Panc1 (cell line): ENCODE measurements around the gene GGN. TPM values are rescaled to one million over a fixed set of nuclear protein-coding genes. Genes with fewer than 3 reads are reported as not detected.

Experiments used
- ATAC-seq: fragments of 200-7000 bp; cut with Tn5 transposase; 2 replicates; pipeline ENCODE4 v1.9.1; 2020; ENCODE audit warnings: mild to moderate bottlenecking, moderate library complexity
- BruUV-seq: library from RNA; stranded (reverse); fragments of 400-500 nt; replicated peaks from 2 replicates; lab custom pipeline; 2021; lab: Mats Ljungman, UMichigan
- CTCF ChIA-PET: fragments of 300-600 bp; sonication (Branson Sonifier 250); formaldehyde crosslinking; loops from one replicate; lab custom pipeline; 2022; ENCODE audit warnings: antibody characterized with exemption; lab: Charles Lee
- POLR2A ChIA-PET: fragments of 300-600 bp; sonication (Branson Sonifier 250); formaldehyde crosslinking; loops from one replicate; lab custom pipeline; 2022; ENCODE audit warnings: antibody characterized with exemption; lab: Charles Lee
- DNase-seq: peaks from one replicate; pipeline ENCODE4 v3.0.0-alpha.2; 2010; ENCODE audit warnings: low read depth, low spot score
- H3K27ac ChIP-seq: 2 replicates; pipeline ENCODE4 v1.5.1; 2011; ENCODE audit warnings: mild to moderate bottlenecking, low read length, inconsistent platforms
- H3K27me3 ChIP-seq: fragments of 200-500 bp; sonication (Bioruptor generic); 2 replicates; pipeline ENCODE4 v1.6.0; 2014; ENCODE audit warnings: low read length, inconsistent platforms; ENCODE audit not compliant: control insufficient read depth, insufficient read depth
- H3K36me3 ChIP-seq: fragments of 200-500 bp; sonication (Bioruptor generic); 2 replicates; pipeline ENCODE4 v1.5.1; 2014; ENCODE audit warnings: inconsistent platforms, mild to moderate bottlenecking, low read length, moderate library complexity; ENCODE audit not compliant: control insufficient read depth, insufficient read depth
- H3K4me1 ChIP-seq: 2 replicates; pipeline ENCODE4 v1.5.1; 2011; ENCODE audit warnings: inconsistent platforms, mild to moderate bottlenecking, low read length, moderate library complexity; ENCODE audit not compliant: control insufficient read depth, insufficient read depth
- H3K4me3 ChIP-seq, 2 experiments: 2 replicates each; pipeline ENCODE4 v1.5.1; 2011 to 2012; ENCODE audit warnings: low read depth in 2 of 2, low read length in 2 of 2, mild to moderate bottlenecking in 2 of 2, inconsistent platforms in 1 of 2, moderate library complexity in 1 of 2
- H3K9me3 ChIP-seq: fragments of 200-500 bp; sonication (Bioruptor generic); 2 replicates; pipeline ENCODE4 v1.5.1; 2014; ENCODE audit warnings: low read depth, mild to moderate bottlenecking, inconsistent platforms, low read length, moderate library complexity; ENCODE audit not compliant: control insufficient read depth, insufficient read depth
- CTCF ChIP-seq: fragments of 450-650 bp; IDR thresholded peaks from 2 replicates; pipeline ENCODE4 v1.5.1; 2017; ENCODE audit warnings: mild to moderate bottlenecking
- POLR2AphosphoS5 ChIP-seq: IDR thresholded peaks from 2 replicates; pipeline ENCODE4 v1.6.1; 2012; ENCODE audit warnings: mild to moderate bottlenecking, low read depth, low read length, moderate library complexity
- REST ChIP-seq, 2 experiments: IDR thresholded peaks; 2 replicates each; pipeline ENCODE4 v1.6.1; 2011 to 2012; ENCODE audit warnings: low read depth in 2 of 2, control low read depth in 1 of 2, low read length in 1 of 2, mild to moderate bottlenecking in 1 of 2, moderate library complexity in 1 of 2; ENCODE audit not compliant: insufficient read depth in 1 of 2
- SIN3A ChIP-seq: IDR thresholded peaks from 2 replicates; pipeline ENCODE4 v1.6.1; 2012; ENCODE audit warnings: low read depth, mild to moderate bottlenecking, low read length, moderate library complexity, borderline replicate concordance; ENCODE audit not compliant: insufficient read depth
- TCF7L2 ChIP-seq: IDR thresholded peaks from 2 replicates; pipeline ENCODE4 v1.6.1; 2011; ENCODE audit warnings: mild to moderate bottlenecking, low read depth, low read length, inconsistent platforms
- in situ Hi-C: cut with HindIII; loops from 2 replicates; pipeline ENCODE4 v1.10.0; 2016; ENCODE audit warnings: low sequenced_read_pairs, low pct_unique_long_range_greater_than_20kb
- intact Hi-C: fragments of 100-400 bp; cut with micrococcal nuclease; formaldehyde crosslinking; loops from one replicate; pipeline ENCODE4 v1.10.0; 2022; ENCODE audit not compliant: unreplicated experiment
- total RNA-seq: library from RNA; stranded (reverse); gene quantifications from one replicate; pipeline ENCODE4 v1.2.1, GENCODE V29; 2021; ENCODE audit not compliant: unreplicated experiment

The GGN gene
- total RNA-seq, 1 experiment from 2014 or later, result 1.4 TPM

- Histone ChIP-seq H3K9me3 (no peaks in the 10 kb centered on the region), H3K4me1 (no peaks in the 10 kb centered on the region), H3K27me3 (no peaks in the 10 kb centered on the region), H3K4me3 (no peak overlapping the region), H3K36me3 (no peaks in the 10 kb centered on the region), H3K27ac (no peak overlapping the region)
- no TSS peak for BruUV-seq
- no peak for DNase-seq
- in situ Hi-C loops (no loop called here), intact Hi-C loops (no loop called here)
- no peak for TF ChIP-seq SIN3A
- TF ChIP-seq POLR2AphosphoS5, result no peak
- no peak for TF ChIP-seq TCF7L2
- TF ChIP-seq CTCF, result no peak
- no peak for TF ChIP-seq REST (IDR thresholded peaks at IDR 0.05; ENCODE audit: insufficient read depth in 1 of 2, low read depth in 2 of 2, low read length in 1 of 2)
- no peak for ATAC-seq
- ChIA-PET POLR2A (interaction anchor here (0.7 kb wide), 1 partner anchor 15 kb away, joined by 7 read pairs; no protein-coding TSS in a partner anchor), CTCF (no interaction called here)
Observed at GRCh38 chr19:38430931-38431330, 43.1 kb upstream of the GGN start.

GRCh38 chr19:38429811-38430156, 42.0 kb upstream of the GGN start:
- DNase-seq (no peak), ATAC-seq (no peak)
- Histone ChIP-seq H3K9me3 (no peaks in the 10 kb centered on the region), H3K27ac (no peak overlapping the region), H3K4me3 (no peak overlapping the region), H3K27me3 (no peaks in the 10 kb centered on the region), H3K4me1 (no peaks in the 10 kb centered on the region), H3K36me3 (no peaks in the 10 kb centered on the region)
- POLR2A ChIA-PET, result no interaction called here
- CTCF ChIA-PET, result no interaction called here
- in situ Hi-C loops (no loop called here), intact Hi-C loops (no loop called here)
- no TSS peak for BruUV-seq
- TF ChIP-seq TCF7L2 (no peak), POLR2AphosphoS5 (no peak), REST (IDR thresholded peaks at IDR 0.05; ENCODE audit: insufficient read depth in 1 of 2, low read depth in 2 of 2, low read length in 1 of 2) (no peak), SIN3A (no peak), CTCF (no peak)
